Fibroblast of pulmonary artery (primary cell): ENCODE results near the gene GOLGA8B.
"Not testable (repeated sequence)": the region's sequence is repeated elsewhere in the genome, so short reads cannot be mapped to it uniquely, and the experiment has no call there.

Experiments used
- DNase-seq: peaks from one replicate; pipeline ENCODE4 v3.0.0-alpha.2; 2010; ENCODE audit warnings: low read depth
- H3K4me3 ChIP-seq: replicated peaks from 2 replicates; pipeline ENCODE4 v1.5.1; 2011; ENCODE audit warnings: low read depth, mild to moderate bottlenecking, control low read depth, low read length, moderate library complexity
- TF ChIP-seq, protein P1 (sequence below): IDR thresholded peaks from 2 replicates; pipeline ENCODE4 v1.5.1; 2011; ENCODE audit warnings: mild to moderate bottlenecking, control low read depth, low read length, inconsistent platforms; ENCODE audit errors: missing control alignments

GOLGA8B gene

DNA sequence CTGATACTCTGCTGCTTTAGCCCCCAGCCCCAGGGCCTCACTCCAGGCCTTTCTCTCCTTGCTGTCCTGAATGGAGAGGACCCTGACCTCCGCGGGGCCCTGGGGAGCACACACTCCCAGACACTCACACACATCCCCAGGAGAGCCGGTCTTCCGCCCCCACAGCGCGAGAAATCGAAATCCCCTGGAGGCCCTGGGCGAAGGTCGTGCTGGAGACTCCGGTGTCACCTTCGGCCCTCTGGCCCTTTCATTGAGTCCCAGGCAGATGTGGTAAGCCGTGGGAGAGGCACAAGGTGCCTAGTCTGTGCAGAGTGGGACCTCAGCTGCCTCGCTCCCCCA, 848 bp upstream of the GOLGA8B start:
- no peak for DNase-seq

DNA sequence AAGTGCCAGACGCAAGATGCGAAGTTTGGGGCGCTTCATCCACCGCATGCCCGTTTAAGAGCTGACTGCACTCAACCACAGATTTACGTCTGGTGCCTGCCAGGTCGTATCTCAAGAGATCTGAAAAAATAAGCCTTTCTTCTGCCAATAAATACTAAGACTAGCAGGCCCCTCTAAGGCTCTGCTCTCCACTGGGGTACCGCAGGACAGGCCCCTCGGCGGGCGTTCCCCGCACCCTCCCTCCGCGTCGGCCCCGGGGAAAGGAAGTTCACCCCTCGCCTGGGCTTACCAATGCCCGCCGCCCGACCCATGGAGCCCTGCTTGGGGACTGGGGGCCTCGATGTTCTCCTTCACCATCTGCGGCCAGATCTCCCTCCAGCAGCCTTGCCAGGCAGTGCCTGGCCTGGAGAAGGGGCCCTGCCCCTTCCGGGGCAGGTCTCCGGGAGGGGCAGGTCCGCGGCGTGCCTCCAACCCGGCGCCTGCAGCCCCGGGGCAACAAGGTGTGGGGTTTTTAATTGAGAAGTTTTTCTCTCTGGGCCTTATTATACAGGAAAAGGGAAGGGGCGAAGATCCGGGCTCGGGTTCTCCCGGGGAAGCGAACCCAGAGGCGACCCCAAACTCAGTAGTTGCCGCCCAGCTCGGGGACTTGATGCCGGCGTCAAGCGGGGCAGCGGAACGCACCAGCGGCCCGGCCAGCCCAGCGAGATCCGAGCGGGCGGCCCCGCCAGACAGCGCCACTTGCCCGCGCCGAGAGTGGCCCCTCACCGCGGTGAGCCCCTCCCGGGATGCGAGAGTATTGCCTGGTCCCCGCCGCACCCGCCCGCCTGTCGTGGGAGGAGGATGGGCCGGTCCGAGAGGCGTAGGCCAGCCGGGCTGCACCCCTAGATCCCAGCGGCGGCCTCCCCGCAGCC, 735 bp downstream of the GOLGA8B start:
- peak overlapping the region; percentile 68 for H3K4me3 ChIP-seq
- DNase-seq = peak; percentile 14
- TF ChIP-seq, protein P1, sequence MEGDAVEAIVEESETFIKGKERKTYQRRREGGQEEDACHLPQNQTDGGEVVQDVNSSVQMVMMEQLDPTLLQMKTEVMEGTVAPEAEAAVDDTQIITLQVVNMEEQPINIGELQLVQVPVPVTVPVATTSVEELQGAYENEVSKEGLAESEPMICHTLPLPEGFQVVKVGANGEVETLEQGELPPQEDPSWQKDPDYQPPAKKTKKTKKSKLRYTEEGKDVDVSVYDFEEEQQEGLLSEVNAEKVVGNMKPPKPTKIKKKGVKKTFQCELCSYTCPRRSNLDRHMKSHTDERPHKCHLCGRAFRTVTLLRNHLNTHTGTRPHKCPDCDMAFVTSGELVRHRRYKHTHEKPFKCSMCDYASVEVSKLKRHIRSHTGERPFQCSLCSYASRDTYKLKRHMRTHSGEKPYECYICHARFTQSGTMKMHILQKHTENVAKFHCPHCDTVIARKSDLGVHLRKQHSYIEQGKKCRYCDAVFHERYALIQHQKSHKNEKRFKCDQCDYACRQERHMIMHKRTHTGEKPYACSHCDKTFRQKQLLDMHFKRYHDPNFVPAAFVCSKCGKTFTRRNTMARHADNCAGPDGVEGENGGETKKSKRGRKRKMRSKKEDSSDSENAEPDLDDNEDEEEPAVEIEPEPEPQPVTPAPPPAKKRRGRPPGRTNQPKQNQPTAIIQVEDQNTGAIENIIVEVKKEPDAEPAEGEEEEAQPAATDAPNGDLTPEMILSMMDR = no peak

More for the DNA sequence above, 848 bp upstream of the GOLGA8B start:
- TF ChIP-seq, protein P1 = no peak
- H3K4me3 ChIP-seq = peak overlapping the region; percentile 68

DNA sequence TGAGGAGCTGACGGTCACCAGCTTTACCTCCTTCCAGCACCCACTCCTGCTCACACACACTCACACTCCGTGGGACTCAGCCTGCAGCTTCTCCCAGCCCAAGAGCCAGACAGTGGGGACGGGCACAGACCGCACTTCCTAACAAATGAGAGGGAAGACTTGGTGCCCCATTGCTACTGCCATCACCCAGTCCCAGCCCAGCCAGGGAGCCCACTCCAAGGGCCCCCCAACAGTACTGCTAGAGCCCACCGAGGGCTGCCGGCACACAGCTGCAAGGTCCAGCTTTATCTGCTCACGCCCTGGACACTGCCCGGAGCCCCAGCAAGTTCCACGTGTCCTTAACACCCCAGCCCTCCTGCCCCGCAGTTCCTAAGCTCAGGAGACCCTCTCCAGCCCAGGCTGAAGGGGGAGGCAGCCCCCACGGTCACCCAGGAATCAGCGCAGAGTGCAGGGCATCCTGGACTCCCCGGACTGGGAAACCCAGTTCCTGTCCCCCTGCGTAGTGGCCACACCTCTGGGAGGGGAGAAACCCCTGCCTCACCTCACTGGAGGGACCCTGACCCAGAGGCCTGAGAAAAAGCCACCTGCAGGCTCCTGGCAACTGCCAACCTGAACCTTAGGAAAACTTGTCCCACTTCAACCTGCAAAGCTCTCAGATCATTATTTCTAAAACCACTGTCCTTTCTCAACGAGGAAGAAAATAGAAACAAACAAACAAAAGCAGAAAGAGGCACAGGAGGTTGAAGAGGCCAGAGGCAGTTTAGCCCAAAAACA, 1.6 kb downstream of the GOLGA8B start:
- DNase-seq = not testable (repeated sequence)
- peak overlapping the region; percentile 68 for H3K4me3 ChIP-seq

DNA sequence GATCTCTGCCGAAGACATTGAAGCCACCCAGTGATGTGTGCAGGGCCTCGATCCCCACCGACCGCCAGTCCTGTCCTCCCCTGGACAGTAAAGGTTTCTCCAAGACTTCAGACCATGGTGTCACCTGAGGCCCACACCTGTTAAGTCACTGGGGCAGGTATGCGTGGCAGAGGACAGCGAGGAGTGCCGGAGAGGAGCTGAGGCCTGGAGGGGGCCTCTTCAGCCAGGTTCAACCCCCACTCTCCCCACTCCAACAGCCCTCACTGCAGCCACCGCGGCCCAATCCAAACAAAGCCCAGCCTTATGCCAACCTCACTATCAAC, 2.4 kb downstream of the GOLGA8B start:
- H3K4me3 ChIP-seq = no peak overlapping the region
- no peak for DNase-seq
- TF ChIP-seq, protein P1 = no peak

DNA sequence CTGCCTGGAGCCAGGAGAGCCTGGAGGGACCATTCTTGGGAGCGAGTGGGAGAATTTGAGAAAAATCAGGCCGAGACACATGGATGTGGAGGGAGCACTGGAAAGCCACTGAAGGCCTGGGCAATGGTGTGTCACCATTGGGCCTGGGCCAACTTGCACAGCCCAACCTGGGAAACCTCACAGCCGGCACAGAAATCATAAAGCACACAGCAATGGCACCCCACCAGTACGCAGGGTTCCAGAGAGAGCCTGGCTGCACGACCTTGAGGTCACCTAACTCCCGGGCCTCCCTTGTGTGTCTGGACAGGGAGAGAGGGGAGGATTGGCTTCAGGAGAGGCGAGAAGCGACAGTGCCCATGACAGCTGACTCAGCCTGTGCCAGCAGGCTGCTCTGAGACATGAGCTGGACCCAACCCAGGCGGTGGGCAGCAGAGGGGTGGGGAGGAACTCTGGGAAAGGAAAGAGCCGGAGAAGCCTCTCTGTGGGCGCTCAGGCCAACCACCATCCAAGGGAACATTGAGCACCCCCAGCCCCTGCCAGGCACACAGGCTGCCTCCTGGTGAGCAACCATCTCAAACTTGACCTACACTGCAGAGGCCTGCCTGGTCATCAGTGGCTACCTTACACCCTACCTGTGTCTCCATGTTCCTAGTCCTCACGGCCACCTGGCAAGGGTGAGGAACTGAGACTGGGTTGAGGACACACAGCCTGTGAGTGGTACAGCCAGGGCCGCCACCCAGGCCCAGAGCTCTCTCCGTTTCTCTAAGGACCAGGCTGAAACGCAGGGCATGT, 3.0 kb downstream of the GOLGA8B start:
- H3K4me3 ChIP-seq, DNase-seq: not testable (repeated sequence)

DNA sequence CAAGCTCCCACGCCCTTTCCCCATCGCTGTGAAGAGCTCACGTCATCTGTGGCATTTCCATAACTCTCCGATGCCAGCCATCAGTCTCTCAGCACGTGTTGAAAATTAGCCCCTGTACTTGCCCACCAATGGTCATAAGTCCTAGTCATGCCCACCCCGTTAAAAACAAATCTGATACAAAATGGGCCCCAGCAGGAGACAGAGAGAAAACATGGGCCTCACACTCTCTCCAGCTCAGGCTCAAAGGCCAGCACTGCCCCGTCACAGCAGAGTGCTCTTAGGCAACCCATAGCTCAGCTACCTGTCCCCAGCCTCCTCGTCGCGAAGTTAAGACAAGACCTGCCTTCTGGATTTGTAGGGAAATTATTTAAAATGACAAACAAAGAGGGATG, 5.2 kb downstream of the GOLGA8B start:
- no peak for DNase-seq
- TF ChIP-seq, protein P1 = no peak
- H3K4me3 ChIP-seq = no peak overlapping the region

DNA sequence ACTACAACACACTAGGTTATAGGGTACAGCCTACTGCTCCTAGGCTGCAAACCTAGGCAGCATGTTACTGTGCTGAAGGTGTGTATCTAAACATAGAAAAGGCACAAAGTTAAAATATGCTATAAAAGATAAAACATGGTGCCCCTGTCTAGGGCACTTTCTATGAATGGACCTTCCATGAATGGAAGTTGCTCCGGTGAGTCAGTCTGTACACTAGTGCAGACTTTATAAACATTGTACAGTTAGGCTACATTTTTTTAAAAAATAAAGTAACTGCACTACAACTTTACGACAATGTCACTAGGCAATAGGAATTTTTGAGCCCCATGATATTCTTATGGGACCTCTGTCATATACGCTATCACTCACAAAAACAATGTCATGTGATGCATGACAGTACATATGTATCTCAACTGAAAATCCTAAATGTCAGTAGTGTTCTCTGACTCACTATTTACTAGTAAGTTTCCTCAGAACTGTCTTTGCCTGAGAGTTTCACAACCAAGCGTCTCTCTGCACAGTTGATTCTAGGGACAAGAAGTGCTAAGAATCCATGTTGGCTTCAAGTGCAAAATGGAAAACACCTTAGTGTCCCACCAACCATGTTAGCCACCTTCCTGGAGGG, 5.7 kb downstream of the GOLGA8B start:
- DNase-seq, H3K4me3 ChIP-seq: not testable (repeated sequence)

DNA sequence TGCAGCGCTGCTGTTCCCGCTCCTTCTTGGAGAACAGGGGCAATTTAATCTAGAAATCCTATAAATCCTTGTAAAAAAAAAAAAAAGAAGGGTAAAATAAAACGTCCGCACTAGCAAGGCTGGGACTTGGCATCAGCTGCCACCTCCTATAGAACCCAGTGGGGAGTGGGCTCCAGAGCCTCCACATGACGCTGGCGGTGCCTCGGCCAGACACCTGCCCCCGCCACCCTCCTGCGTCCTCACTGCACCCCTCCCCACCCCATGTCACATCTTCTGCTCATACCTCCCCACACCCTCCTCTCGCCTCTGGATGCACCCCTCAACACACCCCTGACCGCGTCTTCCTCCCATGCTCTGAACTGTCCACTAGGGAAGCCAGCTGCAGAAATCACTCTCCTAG, 8.4 kb downstream of the GOLGA8B start:
- not testable (repeated sequence) for H3K4me3 ChIP-seq

DNA sequence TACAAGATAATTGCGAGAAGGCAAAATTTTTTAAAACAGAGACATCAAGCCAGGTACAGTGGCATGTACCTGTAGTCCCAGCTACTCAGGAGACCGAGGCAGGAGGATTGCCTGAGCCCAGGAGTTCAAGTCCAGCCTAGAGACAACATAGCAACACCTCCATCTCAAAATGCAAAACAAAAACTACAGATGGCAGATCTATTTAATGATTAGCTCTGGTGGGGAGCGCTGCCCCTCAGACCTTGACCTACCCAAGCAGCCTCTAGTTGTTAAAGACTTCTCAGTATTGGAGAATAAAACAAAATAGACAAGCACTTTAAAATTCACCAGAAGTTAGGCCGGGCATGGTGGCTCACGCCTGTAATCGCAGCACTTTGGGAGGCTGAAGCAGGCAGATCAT, 10.5 kb downstream of the GOLGA8B start:
- not testable (repeated sequence) for H3K4me3 ChIP-seq, DNase-seq

More for the DNA sequence above, 8.4 kb downstream of the GOLGA8B start:
- DNase-seq = not testable (repeated sequence)

DNA sequence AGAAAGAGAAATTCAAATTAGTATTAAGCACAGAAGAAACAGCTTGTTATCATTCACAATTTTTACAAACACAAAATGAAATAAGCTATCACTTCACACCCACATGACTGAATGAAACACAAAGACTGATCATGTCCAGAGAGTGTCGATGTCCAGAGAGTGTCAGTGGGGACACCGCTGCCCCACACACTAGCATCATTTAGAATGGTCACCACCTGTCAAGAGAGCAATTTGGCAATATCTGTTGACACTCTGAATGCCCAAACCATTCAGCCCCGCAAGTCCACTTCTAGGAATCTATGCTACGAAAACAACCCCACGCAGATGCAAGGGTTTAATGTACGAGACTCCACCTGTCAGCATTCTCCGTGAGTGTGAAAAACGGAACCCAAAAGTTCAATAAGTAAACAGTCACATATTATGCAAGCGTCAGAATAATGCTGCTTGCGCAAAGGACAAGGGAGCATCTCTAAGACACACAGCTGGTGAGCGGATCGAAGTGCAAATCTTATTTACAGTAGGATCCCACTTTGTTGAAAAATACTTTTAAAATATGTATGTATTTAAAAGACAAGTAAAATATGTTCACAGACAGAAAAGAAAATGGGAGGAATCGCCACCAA, 11.3 kb downstream of the GOLGA8B start:
- DNase-seq = not testable (repeated sequence)

DNA sequence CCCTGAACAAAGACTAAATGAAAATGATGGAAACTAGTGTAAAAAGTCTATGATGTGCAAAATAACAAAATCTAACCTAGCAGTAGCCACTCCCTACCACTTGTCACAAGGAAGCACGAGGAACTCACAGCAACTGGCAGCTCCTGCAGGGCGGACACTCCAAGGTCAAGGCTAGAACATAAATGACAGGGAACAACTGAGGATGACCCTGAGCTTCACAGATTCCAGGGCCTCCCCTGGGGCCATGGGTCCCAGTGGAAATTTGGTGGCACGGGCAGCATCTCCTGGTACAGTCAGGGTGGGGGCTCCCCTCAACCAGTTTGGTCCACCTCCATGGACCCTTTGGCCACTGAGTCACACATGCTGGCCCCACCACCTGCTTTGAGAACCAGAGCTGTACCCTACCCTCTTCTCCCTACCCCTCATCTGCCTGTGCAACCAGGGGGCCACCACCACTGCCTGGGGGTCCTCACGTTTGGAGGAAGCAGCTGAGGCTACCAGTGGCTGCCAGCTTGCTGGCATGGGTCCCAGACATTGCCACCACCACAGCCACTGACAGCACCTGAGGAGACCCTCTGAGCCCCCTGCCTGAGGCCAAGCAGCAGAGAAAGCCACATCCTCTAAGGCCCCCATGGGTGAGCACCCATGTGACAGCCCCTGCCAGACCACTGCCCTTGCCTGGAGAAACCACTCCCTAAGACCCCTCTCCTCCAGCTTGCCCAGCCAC, 13.6 kb downstream of the GOLGA8B start:
- DNase-seq, H3K4me3 ChIP-seq: not testable (repeated sequence)

More for the DNA sequence above, 11.3 kb downstream of the GOLGA8B start:
- not testable (repeated sequence) for H3K4me3 ChIP-seq

DNA sequence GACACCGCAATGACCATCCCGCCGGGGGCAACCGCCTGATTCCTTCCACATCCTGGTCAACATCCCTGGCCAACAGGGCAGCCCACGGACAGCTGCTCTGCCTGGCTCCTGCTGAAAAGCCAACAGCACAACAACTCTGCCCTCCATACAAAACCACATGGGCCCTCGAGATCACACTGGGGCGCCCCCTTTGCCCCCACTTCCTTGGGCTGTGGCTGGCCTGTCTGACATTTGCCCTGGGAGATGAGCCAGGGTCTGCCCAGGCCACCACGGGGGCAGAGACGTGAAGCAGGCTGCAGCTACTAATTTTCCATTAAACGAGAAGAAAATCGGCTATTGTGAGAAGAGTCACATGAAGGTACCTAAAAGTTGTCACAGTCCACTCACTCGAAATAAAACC, 16.3 kb downstream of the GOLGA8B start:
- H3K4me3 ChIP-seq, DNase-seq: not testable (repeated sequence)
